Muscle of arm (tissue), 12 donors: ENCODE results near the gene TNFRSF8. TPM values are rescaled to one million over a fixed set of nuclear protein-coding genes. Genes with fewer than 3 reads are reported as not detected.

Experiments used
- DNase-seq: peaks from one replicate; pipeline ENCODE4 v3.0.0-alpha.2; 2013
- polyA plus RNA-seq, 12 donors: library from polyadenylated mRNA; unstranded; fragments of 120-200 nt; gene quantifications; one replicate each; pipeline ENCODE4 v1.2.1, GENCODE V29; 2013; ENCODE audit not compliant: insufficient read length in 12 of 12

Gene TNFRSF8
- polyA plus RNA-seq, 12 donors, result 0.10 to 0.33 (median 0.22) TPM; not detected in 3

DNA sequence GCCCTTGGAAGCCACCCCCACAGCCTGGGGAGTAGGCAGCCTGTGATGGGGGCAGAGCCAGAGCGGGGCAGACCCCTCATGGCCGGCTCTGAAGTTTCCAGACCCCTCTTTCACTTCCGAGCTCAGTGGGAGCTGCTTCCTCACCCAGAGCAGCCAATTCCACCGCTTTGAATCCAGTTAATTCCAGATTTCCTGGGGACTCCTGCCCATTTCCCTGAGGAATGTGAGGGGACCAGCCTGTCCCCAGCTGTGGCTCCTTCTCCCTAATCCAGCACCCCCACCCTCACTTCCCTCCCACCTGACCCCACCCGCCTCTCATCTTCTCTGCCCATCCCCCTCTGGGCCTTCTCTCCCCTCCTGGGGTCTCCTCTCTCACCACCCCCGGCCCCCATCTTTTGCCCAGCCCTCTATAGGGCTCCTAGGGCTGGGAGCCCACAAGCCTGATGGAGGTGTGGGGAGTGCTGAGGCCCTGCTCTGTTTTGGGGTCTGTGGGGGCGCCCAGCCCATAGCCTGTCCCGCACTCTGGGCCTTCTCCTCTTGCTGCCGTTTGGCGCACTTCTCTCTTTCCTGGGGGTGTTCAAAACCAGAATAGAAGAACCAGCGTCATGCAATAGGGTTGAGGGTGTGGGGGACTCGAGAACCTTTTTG lies 77.5 kb downstream of the TNFRSF8 start:
- no peak for DNase-seq

DNA sequence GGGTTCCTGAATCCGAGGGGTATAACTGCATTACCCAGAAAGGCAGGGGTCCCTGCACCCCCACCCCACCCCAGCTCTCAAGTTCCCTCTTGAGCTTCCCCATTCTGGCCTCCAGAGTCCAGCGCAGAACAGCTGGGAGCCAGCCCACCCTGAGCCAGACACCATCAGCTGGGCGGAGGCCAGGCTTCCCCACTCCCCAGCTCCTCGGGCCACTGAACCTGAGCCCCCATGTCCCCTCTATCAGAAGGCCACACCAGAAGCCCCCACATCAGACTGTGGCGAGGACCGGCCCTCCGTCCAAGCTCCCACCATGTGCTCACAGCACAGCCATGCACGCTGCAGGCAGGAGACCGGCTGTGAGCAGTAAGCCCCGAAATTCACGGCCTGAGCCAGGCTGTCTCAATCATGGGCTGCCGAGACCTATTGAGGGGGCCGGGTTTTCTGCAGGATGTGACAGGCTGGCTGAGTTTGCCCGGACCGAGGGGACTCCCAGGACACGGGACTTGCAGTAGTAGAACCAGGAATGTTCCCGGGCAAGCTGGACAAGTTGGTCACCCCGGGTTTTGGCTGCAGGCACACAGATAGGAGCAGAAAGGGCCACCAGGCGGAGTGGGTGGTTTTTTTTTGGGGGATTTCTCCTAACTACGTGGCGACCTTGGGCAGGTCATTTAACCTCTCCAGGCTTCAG lies 78.2 kb downstream of the TNFRSF8 start:
- no peak for DNase-seq

DNA sequence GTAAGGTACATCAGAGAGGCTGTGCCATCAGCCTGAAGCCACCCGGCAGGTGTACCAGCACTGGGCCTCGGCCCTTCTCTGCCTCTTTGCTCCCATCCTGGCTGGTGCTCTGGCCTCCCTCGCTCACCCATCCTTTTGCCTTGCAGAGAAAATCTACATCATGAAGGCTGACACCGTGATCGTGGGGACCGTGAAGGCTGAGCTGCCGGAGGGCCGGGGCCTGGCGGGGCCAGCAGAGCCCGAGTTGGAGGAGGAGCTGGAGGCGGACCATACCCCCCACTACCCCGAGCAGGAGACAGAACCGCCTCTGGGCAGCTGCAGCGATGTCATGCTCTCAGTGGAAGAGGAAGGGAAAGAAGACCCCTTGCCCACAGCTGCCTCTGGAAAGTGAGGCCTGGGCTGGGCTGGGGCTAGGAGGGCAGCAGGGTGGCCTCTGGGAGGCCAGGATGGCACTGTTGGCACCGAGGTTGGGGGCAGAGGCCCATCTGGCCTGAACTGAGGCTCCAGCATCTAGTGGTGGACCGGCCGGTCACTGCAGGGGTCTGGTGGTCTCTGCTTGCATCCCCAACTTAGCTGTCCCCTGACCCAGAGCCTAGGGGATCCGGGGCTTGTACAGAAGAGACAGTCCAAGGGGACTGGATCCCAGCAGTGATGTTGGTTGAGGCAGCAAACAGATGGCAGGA lies 79.2 kb downstream of the TNFRSF8 start:
- DNase-seq, result no peak

DNA sequence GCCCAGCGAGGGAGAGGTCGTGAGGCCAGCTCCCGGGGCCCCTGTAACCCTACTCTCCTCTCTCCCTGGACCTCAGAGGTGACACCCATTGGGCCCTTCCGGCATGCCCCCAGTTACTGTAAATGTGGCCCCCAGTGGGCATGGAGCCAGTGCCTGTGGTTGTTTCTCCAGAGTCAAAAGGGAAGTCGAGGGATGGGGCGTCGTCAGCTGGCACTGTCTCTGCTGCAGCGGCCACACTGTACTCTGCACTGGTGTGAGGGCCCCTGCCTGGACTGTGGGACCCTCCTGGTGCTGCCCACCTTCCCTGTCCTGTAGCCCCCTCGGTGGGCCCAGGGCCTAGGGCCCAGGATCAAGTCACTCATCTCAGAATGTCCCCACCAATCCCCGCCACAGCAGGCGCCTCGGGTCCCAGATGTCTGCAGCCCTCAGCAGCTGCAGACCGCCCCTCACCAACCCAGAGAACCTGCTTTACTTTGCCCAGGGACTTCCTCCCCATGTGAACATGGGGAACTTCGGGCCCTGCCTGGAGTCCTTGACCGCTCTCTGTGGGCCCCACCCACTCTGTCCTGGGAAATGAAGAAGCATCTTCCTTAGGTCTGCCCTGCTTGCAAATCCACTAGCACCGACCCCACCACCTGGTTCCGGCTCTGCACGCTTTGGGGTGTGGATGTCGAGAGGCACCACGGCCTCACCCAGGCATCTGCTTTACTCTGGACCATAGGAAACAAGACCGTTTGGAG lies 80.0 kb downstream of the TNFRSF8 start:
- no peak for DNase-seq

DNA sequence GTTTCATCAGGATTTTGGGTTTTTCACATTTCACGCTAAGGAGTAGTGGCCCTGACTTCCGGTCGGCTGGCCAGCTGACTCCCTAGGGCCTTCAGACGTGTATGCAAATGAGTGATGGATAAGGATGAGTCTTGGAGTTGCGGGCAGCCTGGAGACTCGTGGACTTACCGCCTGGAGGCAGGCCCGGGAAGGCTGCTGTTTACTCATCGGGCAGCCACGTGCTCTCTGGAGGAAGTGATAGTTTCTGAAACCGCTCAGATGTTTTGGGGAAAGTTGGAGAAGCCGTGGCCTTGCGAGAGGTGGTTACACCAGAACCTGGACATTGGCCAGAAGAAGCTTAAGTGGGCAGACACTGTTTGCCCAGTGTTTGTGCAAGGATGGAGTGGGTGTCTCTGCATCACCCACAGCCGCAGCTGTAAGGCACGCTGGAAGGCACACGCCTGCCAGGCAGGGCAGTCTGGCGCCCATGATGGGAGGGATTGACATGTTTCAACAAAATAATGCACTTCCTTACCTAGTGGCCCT lies 80.6 kb downstream of the TNFRSF8 start:
- no peak for DNase-seq

DNA sequence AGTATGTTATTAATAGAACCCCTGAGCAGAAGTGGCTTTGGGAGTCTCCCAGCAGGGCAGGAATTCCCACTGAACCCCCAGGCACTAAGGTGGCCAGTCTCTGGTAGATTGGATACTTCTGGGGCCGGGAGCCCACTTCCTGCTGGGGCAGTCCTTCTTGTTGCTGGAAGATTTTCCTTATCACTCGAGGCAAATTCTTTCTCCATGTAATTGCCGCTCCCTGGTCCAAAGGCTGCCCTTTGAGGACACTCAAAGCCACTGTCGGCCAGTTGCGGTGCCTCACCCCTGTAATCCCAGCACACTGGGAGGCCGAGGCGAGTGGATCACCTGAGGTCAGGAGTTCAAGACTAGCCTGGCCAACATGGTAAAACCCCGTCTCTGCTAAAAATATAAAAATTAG lies 81.1 kb downstream of the TNFRSF8 start:
- DNase-seq, result no peak

DNA sequence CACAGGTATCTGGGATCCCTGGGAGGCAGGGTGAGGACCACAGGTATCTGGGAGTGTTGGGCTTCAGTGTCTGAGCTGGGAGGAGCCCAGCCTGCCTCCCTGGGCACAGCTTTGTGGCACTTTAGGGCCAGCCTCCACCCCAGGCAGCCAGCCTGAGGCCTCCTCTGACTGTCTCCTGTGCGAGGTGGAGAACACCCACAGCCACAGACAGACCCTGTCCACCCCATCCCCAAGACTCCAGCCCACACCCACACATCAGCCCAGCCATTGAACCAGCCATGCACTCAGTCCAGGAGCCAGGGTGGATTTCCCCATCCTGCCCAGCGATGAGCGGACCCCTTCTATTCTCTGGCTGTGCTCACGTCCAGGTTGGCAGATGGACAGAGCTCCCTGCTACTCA lies 81.9 kb downstream of the TNFRSF8 start:
- no peak for DNase-seq

DNA sequence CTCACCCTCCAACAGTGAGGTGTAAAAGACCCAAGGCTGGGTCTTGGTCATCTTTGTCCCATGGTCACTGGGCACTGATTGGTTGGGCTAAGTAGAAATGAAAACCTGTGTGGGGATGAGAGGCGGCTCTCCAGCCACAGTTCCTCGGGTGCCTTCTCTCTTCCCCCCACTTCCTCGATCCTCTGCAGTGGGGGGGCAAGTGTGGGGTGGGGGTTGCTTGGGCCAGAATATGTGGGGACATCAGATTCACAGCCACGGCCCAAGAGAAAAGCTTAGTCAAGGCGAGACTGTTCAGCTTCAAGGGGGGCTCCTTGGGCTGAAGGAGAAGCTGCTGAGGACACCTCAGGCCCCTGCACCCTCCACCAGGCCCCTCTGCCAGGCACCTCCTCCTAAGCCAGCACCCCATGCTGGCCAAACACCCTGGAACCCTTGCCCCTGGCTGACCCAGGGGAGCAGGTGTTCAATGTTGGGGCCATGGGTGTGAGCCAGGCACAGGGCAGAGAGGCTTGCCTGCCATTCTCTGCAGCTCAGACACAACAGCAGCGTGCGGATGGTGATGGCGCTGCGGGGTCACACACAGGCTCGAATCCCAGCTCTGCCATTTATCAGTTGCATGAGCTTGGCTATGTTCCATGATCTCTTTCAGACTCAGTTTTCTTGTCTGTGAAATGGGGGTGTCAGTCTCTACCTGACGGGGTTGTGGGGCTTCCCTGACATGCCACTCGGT lies 82.7 kb downstream of the TNFRSF8 start:
- no peak for DNase-seq

DNA sequence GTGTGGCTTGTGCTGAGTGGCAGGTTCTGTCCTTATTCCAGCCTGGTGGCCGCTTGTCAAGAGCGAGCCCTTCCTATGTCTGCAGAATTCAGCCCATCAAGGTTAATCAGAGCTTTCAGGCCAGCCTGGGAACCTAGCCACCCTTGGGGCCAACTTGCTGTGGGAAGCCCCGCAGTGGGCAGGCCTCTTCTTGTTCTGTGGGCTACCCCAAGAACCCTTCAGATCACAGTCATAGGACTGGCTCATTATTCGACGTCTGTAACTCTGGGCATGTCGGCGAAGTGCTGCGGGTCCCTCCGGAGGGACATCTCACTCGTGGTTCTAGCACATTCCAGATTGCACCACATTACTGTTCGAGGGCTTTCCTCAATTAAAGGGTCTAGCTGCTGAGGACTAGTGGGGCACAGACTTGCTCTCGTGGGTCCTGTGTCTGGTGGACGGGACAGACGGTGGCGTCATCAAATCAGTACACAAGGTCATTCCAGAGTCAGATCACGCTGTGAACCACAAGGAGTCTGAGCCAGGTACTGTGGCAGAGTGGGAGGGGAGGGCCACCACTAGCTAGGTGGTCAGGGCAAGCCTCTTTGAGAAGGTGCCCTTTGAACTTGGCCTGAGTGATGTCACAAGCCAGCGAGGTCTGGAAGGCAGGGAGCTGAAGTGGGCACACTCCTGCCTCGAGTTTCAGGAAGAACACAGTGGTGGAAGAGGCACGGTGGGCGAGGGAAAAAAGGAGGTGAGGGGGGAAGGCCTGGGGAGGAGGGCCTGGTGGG lies 83.4 kb downstream of the TNFRSF8 start:
- no peak for DNase-seq

DNA sequence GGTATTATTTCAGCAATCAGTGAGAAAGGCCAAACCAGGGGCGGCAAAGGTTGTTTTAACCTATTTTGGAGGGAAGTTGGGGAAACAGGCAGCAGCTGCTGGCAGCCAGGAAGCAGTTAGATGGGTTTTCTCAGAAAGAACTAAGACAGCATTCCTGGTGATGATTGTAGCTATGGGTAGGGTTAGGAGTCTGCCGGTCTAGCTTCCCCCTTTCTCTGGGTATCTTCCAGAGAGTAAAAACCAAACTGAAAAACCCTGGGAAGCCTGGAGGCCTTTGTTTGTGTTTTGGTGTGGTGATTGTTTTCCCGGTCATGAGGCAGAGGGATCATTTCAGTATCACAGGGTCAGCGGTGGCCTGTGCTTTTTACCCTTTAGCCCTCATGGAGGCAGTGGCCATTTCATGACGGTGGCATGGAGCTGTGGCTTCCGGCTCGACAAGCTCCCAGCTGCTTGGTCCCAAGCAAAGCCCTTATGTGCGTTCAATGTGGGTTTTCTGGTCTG lies 84.1 kb downstream of the TNFRSF8 start:
- DNase-seq, result no peak

DNA sequence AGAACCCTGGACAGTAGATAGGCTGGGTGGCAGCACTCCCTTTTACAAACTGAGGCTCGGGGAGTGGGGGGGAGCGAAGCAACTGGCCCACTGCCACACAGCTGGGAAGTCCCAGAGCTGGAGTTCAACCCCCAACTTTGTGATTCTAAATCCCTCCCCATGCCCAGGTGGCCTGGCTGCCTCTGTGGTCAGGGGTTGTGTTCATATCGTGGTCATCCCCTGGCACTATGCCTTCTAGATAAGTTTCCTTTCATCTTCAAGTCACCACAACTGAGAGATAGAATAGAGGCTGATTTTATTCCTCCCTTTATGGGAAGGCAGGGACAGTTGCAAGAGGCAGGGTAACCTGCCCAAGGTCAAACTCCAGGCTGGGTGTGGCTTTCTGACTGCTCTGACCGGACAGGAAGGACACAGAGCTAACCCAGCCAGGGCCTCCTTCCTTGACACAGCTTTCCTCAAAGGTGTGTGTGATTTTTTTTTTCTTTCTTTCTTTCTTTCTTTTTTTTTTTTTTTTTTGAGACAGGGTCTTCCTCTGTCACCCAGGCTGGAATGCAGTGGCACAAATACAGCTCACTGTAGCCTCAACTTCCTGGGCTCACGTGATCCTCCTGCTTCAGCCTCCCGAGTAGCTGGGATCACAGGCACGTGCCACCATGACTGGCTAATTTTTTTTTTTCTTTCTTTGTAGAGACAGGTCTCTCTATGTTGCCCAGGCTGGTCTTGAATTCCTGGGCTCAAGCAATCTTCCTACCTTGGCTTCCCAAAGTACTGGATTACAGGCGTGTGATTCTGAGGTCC lies 85.3 kb downstream of the TNFRSF8 start:
- no peak for DNase-seq

DNA sequence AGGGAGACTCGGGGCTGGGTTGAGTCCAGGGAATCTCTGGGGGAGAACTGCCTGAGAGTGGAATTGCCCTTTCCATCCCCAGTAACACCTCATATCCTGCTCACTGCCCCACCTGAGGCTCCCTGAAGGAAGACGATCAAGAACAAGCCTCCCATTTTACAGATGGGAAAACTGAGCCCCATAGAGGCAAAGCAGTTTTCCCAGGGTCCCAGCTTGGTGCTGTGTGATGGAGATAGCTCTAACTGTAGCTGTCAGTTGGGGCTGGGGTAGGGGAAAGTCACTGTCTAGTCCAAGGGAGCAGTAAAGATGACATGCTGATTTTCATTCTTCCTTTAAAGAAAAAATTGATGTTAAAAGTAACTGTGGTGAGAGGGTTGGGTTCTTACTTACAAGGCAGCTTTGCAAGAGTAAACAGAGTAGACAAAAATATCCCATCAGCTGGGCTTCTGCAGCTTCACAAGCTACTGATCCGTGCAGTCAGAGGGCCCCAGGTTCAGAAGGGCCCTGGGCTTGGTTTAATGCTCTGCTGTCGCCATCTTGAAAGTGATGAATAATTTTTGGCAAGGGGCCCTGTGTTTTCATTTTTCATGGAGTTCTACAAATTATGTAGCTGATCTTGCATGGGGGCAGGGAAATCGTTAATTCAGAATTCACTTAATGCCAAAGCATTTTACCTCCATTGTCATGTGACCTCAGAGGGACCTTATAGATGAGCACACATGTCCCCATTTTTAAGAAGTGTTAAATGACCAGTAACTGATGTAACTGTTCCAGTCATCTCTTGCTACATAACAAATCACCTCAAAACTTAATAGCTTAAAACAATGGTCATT lies 86.1 kb downstream of the TNFRSF8 start:
- DNase-seq, result no peak

DNA sequence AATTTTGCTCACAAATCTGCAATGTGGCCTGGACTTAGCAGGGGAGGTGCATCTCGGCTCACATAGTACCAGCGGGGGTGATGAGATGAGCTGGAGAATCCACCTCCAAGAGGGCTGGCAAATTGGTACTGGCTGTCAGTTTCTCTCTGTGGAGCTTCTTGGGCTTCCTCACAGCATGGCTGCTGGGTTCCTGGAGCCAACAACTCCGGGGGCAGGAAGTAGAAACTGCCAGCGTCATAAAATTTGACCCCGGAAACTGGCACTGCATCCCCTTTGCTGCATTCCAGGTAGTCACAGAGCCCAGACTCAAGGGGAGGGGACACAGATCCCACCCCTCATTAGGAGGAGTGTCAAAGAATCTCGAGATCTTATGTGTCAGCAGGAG lies 86.7 kb downstream of the TNFRSF8 start:
- DNase-seq, result no peak

DNA sequence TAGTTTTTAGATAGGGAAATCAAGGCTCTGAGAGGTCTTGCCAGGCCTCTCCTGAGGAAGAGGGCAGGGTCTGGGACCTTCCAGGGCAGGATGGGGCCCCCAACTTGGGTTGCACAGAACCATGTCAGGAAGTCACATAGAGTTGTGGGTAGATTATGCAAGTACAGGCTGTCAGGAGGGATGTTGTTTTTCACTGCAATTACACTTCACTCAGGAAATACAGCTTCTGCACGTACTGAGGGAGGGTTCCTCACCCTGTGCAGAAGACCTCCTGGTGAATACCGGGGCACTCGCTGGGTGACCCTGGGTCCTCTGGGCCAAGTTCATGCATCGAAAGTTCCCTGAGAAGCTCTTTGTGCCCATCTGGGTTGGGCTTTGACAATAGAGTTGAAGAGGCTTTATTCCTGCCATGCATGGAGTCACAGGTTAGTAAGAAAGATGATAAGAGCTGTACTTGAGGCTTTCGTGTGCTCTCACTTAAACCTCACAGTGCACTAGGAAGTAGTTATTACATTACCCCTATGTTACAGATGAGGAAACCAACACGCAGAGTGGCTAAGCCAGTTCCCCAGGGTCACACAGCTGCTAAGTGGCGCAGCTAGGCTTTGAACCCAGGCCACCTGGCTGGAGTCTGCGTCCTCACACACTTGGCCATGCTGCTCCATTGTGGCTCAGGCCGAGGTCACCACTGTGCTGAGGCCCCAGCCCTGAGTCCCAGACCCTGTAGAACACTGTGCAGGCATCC lies 87.5 kb downstream of the TNFRSF8 start:
- no peak for DNase-seq

DNA sequence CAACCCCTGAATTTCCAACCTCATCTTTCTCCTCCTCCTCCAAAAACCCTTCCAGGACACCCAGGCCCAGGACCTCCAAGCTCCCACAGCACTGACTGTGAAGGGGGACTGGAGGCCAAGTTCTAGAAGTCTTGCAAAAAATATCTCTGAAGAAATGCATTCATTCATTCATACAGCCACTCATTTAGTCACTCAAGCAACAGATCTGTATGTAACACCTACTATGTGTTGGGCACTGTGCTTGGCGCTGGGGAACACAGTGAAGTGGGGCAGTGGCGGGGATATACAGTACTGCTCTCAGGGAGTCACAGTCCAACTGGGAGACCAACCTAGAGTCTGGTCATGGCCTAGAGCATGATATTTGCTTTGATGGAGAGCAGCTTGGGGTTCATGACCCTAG lies 88.4 kb downstream of the TNFRSF8 start:
- DNase-seq, result no peak

DNA sequence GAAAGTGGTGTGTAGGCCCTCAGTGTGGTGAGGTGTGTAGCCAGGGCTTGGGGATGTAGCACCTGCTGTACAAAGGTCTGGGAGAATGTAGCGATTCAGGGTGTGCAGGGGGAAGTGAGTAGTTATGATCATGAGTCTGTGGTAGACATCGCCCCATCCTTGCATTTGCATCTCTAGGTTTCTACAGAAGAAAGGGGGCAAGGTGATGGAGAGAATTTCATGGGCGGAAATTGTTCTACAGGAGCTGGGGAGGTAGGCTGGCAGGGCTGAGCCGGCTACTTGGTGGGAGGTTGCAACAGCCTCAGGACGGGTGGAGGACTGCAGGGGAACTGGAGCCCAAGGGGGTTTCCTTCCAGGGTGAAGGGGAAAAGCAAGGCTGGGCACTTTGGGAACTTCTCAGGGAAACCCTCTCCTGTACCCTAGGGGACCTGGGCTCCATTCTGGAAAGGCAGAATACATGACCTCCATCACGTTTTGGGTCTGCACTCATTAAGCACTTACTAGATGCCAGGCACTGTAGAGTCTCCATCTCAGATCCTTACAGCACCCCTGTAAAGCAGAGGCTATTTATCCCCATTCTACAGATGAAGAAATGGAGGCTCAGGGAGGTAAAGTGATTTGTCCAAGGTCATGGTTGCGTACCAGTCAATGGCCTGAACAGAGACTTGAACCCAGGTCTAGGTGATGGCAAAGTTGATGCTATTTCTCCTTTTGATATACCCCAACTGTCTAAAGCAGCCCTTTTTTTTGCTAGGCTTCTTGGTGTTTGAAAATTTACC lies 89.2 kb downstream of the TNFRSF8 start:
- DNase-seq, result no peak

DNA sequence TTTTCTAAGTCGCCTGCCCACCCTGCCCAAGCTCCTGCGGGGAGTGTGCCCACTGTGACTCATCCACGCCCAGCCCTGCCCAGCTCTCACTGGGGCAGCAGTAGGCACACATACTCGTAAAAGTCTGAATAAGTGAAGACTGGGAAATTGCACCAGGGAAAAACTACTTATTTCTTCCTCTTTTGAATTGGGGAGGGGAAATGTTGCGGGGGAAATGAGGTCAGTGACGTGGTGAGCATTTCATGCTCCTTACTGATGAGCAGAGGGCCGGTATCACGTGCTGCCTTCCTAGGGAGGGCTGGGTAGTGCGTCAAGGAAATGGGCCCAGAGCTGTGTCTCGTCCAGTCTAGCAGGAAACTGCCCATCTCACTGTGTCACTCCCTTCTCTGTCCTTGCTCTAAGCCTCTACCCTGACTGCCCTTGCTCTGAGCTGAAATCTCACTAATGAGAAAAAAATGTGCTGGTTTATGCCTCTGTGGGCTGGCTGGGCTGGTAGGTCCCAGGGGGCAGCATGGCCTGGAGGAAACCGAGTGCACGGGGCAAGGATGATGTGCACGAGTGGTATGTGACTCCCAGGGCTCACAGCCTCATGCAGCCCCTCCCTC lies 90.2 kb downstream of the TNFRSF8 start:
- no peak for DNase-seq
